Keratinocyte (primary cell): ENCODE results near the gene DCDC2C.

Source experiments
- EZH2 ChIP-seq: IDR thresholded peaks from one replicate; pipeline ENCODE4 v1.6.1; 2012; ENCODE audit warnings: inconsistent platforms, mild to moderate bottlenecking, low read length, moderate library complexity
- TF ChIP-seq, protein P1 (sequence below), 3 experiments: IDR thresholded peaks in 1 of 3; conservative IDR thresholded peaks in 1 of 3; optimal IDR thresholded peaks in 1 of 3; 2 replicates in 2 of 3; 3 replicates in 1 of 3; pipeline versions ENCODE3 to v1.5.1; 2011; ENCODE audit warnings: low read length in 3 of 3, mild to moderate bottlenecking in 3 of 3, moderate library complexity in 2 of 3, control low read depth in 1 of 3, inconsistent platforms in 1 of 3; ENCODE audit not compliant: insufficient read depth in 2 of 3; ENCODE audit errors: extremely low read depth in 1 of 3

DNA sequence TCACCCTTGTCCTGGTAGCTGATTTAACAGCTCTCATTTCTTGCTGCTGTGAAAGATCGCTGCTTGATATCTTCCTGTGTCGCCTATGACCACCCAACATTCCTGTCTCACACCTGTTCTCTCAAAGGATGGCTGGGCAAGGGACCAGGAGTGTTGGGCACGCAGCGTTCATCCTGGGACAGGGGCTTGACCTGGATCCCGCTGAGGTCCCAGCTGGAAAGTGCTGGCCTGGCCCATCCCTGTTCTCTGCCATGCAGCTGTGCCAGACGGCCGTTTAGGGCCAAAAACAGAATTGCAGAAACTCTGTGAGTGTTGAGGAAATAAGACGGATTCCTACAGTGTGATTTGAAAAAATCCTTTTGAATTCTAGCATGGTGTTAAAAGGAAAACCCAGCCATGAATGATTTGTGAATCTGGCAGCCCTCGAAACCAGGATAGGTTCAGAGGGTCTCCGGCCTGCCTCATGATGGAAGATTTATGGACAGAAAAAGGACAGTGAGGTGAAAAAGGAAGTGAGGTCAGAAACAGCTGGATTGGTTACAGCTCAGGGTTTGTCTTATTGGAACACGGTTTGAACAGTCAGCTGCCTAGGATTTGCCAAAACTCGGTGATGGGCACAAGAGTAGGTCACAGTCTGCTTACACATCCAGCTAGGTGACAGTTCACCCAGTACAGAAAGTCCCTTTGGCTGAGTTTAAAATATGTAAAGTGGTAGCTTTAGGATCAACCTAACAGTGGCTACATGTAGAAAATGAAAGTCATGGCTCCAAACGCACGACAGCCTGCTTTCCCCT is 164.8 kb downstream of the DCDC2C start:
- TF ChIP-seq, protein P1, sequence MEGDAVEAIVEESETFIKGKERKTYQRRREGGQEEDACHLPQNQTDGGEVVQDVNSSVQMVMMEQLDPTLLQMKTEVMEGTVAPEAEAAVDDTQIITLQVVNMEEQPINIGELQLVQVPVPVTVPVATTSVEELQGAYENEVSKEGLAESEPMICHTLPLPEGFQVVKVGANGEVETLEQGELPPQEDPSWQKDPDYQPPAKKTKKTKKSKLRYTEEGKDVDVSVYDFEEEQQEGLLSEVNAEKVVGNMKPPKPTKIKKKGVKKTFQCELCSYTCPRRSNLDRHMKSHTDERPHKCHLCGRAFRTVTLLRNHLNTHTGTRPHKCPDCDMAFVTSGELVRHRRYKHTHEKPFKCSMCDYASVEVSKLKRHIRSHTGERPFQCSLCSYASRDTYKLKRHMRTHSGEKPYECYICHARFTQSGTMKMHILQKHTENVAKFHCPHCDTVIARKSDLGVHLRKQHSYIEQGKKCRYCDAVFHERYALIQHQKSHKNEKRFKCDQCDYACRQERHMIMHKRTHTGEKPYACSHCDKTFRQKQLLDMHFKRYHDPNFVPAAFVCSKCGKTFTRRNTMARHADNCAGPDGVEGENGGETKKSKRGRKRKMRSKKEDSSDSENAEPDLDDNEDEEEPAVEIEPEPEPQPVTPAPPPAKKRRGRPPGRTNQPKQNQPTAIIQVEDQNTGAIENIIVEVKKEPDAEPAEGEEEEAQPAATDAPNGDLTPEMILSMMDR (optimal IDR thresholded peaks at IDR 0.05 in 1 of 3, IDR thresholded peaks at IDR 0.05 in 1 of 3, conservative IDR thresholded peaks at IDR 0.05 in 1 of 3; ENCODE audit: extremely low read depth in 1 of 3, insufficient read depth in 2 of 3, low read length in 3 of 3) = no peak
- TF ChIP-seq EZH2 = no peak
